ENCODE results near the gene CCDC152.

The CCDC152 gene

GRCh38 chr5:42784132-42784531, 27.5 kb downstream of the CCDC152 start:
- DNase-seq = no peak

- DNase-seq = no peak
These were observed 29.1 kb downstream of the CCDC152 start for GRCh38 chr5:42785756-42786155.

- DNase-seq = no peak
These were observed 30.5 kb downstream of the CCDC152 start for GRCh38 chr5:42787073-42787472.

GRCh38 chr5:42787845-42788244, 31.2 kb downstream of the CCDC152 start:
- DNase-seq = no peak

- no peak for DNase-seq
These were observed 34.5 kb downstream of the CCDC152 start for GRCh38 chr5:42791151-42791550.

GRCh38 chr5:42798284-42799240, 41.9 kb downstream of the CCDC152 start:
- no peak for DNase-seq

- DNase-seq = no peak
These were observed 42.6 kb downstream of the CCDC152 start for GRCh38 chr5:42799241-42799608.

- DNase-seq = no peak
These were observed 43.1 kb downstream of the CCDC152 start for GRCh38 chr5:42799668-42800114.

- no peak for DNase-seq
These were observed 44.2 kb downstream of the CCDC152 start for GRCh38 chr5:42800748-42801330.

- no peak for DNase-seq
These were observed 45.0 kb downstream of the CCDC152 start for GRCh38 chr5:42801516-42802166.

GRCh38 chr5:42804717-42805339, 48.2 kb downstream of the CCDC152 start:
- no peak for DNase-seq

GRCh38 chr5:42806004-42806700, 49.5 kb downstream of the CCDC152 start:
- no peak for DNase-seq

- DNase-seq = no peak
These were observed 50.2 kb downstream of the CCDC152 start for GRCh38 chr5:42806701-42807262.

GRCh38 chr5:42807722-42808447, 51.3 kb downstream of the CCDC152 start:
- no peak for DNase-seq

GRCh38 chr5:42808888-42809611, 52.4 kb downstream of the CCDC152 start:
- no peak for DNase-seq

- DNase-seq = no peak
These were observed 54.4 kb downstream of the CCDC152 start for GRCh38 chr5:42810834-42811590.

GRCh38 chr5:42811591-42812446, 55.2 kb downstream of the CCDC152 start, which contains the start of gene SELENOP:
SELENOP (minus strand) TSS chr5:42811892; CDS start chr5:42808353, 3,539 bp downstream.
- no peak for DNase-seq

- DNase-seq = no peak
These were observed 56.0 kb downstream of the CCDC152 start for GRCh38 chr5:42812620-42813019.

- DNase-seq = no peak
These were observed 56.9 kb downstream of the CCDC152 start for GRCh38 chr5:42813533-42813932.
